Pancreas (tissue), 10 donors: ENCODE data around the gene FGFR2. TPM values are rescaled to one million over a fixed set of nuclear protein-coding genes. Genes with fewer than 3 reads are reported as not detected.
A peak's percentile ranks its signal among the peaks of the same experiment; 100 is the strongest.

Experiments
- ATAC-seq, 4 donors: fragments of 200-7000 bp; cut with Tn5 transposase; one replicate each; pipeline versions ENCODE4 v1.8.0 to v1.9.1; 2020; ENCODE audit warnings: mild to moderate bottlenecking in 4 of 4, moderate library complexity in 4 of 4
- DNase-seq, 6 donors: peaks; one replicate each; pipeline ENCODE4 v3.0.0-alpha.2; 2020
- FAIRE-seq: peaks from 2 replicates; lab custom pipeline; 2012; peaks lifted over from hg19 to GRCh38; lab: Jason Lieb, UNC
- H3K27ac ChIP-seq, 4 donors: fragments of 200-600 bp; sonication (generic); 1 replicate in 3 of 4; 2 replicates in 1 of 4; pipeline versions ENCODE4 v1.5.0 to v1.8.0; 2020
- H3K27me3 ChIP-seq, 4 donors: fragments of 200-600 bp; one replicate each; pipeline ENCODE4 v1.8.0; 2021
- H3K36me3 ChIP-seq, 3 donors: fragments of 200-600 bp; sonication (generic) in 1 of 3; one replicate each; pipeline versions ENCODE4 v1.5.0 to v1.8.0; 2020 to 2021
- H3K4me1 ChIP-seq, 3 donors: fragments of 200-600 bp; one replicate each; pipeline ENCODE4 v1.8.0; 2021
- H3K4me3 ChIP-seq, 4 donors: fragments of 200-600 bp; sonication (generic) in 2 of 4; one replicate each; pipeline versions ENCODE4 v1.5.0 to v1.8.0; 2020 to 2021
- H3K9me3 ChIP-seq, 4 donors: fragments of 200-600 bp; one replicate each; pipeline ENCODE4 v1.8.0; 2021
- CTCF ChIP-seq, 4 donors: fragments of 200-600 bp; sonication (generic) in 3 of 4; IDR thresholded peaks; one replicate each; pipeline versions ENCODE4 v1.5.0 to v1.8.0; 2021; ENCODE audit warnings: antibody characterized with exemption in 4 of 4
- WGBS, 2 donors: extraction: QIAGEN DNeasy Blood & Tissue Kit; methylation state at CpG; one replicate each; pipeline ENCODE4 v1.1.7; 2013; 5-methylcytosine and 5-hydroxymethylcytosine counted together
- intact Hi-C, 3 donors: fragments of 100-400 bp; cut with DNase I; formaldehyde crosslinking; loops; one replicate each; pipeline versions ENCODE4 v1.11.1 to v1.14.2; 2022
- polyA plus RNA-seq, 2 donors: library from polyadenylated mRNA; stranded (reverse); fragments of 200-250 nt; gene quantifications; one replicate each; pipeline ENCODE4 v1.2.3, GENCODE V29; 2013
- total RNA-seq, 6 donors: library from RNA; stranded (reverse); fragmentation: NEBNext Ultra II Directional in 4 of 6; extraction: Animal tissue kit (Norgen Biotek cat#: 25700) in 4 of 6; gene quantifications; one replicate each; pipeline versions ENCODE4 v1.2.1 to v1.2.4, GENCODE V29; 2021 to 2023
- donor health status: healthy with polysubstance abuse.
- donor health status: DM: no; HTN: no; CAD: no; lungs with moderate emphysema.
- donor health status: DM: no; HTN: no; CAD: no.
- donor health status: control.
- donor health status: control.
- donor health status: Bipolar disorder and iron deficiency.
- donor health status: DM: yes; HTN: yes; CAD: no.
- donor health status: DM: no; HTN: no; CAD: no.
- donor health status: DM: no; HTN: no; CAD: no.
- donor health status: DM: yes; HTN: yes; CAD: no.

FGFR2 gene
- total and polyA plus RNA-seq, 8 donors, result 23.8 to 64.0 (median 31.4) TPM

GRCh38 chr10:121438333-121438732, 159.9 kb downstream of the FGFR2 start:
- TF ChIP-seq CTCF (IDR thresholded peaks at IDR 0.05), result no peak
- Histone ChIP-seq H3K27me3 (no peaks in the 10 kb centered on the region), H3K9me3 (no peaks in the 10 kb centered on the region), H3K4me3 (no peak overlapping the region), H3K36me3 (no peaks in the 10 kb centered on the region), H3K4me1 (peaks cover 0 to 5% (median 0%) of the 10 kb centered on the region in 3 donors), H3K27ac (no peak overlapping the region)
- 95 to 97% methylated on average over 2 of the region's 2 CpGs for WGBS, 2 donors
- FAIRE-seq (no peak), DNase-seq (no peak), ATAC-seq (no peak)
- intact Hi-C loops, result no loop called here

- peaks cover 0 to 5% (median 0%) of the 10 kb centered on the region in 3 donors for H3K4me1 ChIP-seq
- intact Hi-C loops, result no loop called here
- FAIRE-seq (no peak), DNase-seq (no peak), ATAC-seq (peak in 2 of 4 donors; percentile 11 to 23)
- WGBS, 2 donors, result 55 to 61% methylated on average over 4 of the region's 4 CpGs
- no peaks in the 10 kb centered on the region for H3K36me3 ChIP-seq
- H3K27ac ChIP-seq, result peak overlapping the region in 1 of 4 donors; percentile 19
- no peaks in the 10 kb centered on the region for H3K27me3 ChIP-seq
- no peak overlapping the region for H3K4me3 ChIP-seq
- no peaks in the 10 kb centered on the region for H3K9me3 ChIP-seq
- no peak for TF ChIP-seq CTCF (IDR thresholded peaks at IDR 0.05)
Measured at GRCh38 chr10:121437596-121437995, 160.6 kb downstream of the FGFR2 start.

GRCh38 chr10:121436630-121437341, 161.5 kb downstream of the FGFR2 start:
- H3K27me3 ChIP-seq, result no peaks in the 10 kb centered on the region
- peak overlapping the region in 1 of 4 donors; percentile 19 for H3K27ac ChIP-seq
- FAIRE-seq (no peak), DNase-seq (no peak), ATAC-seq (peak in 2 of 4 donors; percentile 73 to 85)
- H3K4me1 ChIP-seq, result peaks cover 0 to 5% (median 0%) of the 10 kb centered on the region in 3 donors
- WGBS, 2 donors, result 48 to 57% methylated on average over 5 of the region's 5 CpGs
- intact Hi-C loops, result no loop called here
- no peaks in the 10 kb centered on the region for H3K36me3 ChIP-seq
- no peak for TF ChIP-seq CTCF (IDR thresholded peaks at IDR 0.05)
- no peaks in the 10 kb centered on the region for H3K9me3 ChIP-seq
- no peak overlapping the region for H3K4me3 ChIP-seq

- intact Hi-C loops, result no loop called here
- no peak for FAIRE-seq
- DNase-seq, result no peak
- ATAC-seq, result no peak
- no peak overlapping the region for H3K4me3 ChIP-seq
- peak overlapping the region in 1 of 4 donors; percentile 19 for H3K27ac ChIP-seq
- 79 to 82% methylated on average over 5 of the region's 5 CpGs for WGBS, 2 donors
- H3K36me3 ChIP-seq, result no peaks in the 10 kb centered on the region
- peaks cover 0 to 5% (median 0%) of the 10 kb centered on the region in 3 donors for H3K4me1 ChIP-seq
- no peaks in the 10 kb centered on the region for H3K27me3 ChIP-seq
- no peaks in the 10 kb centered on the region for H3K9me3 ChIP-seq
- TF ChIP-seq CTCF (IDR thresholded peaks at IDR 0.05), result no peak
Measured at GRCh38 chr10:121436281-121436629, 162.0 kb downstream of the FGFR2 start.
